NCI-H2196 (cell line): ENCODE data around the gene WDR1.

Experiments
- DNase-seq: peaks from one replicate; lab custom pipeline; 2025; ENCODE audit not compliant: unreplicated experiment; lab: John Stamatoyannopoulos, UW

The WDR1 gene

GRCh38 chr4:10085828-10086505 lies 30.6 kb downstream of the WDR1 start:
- DNase-seq, result no peak

DNA sequence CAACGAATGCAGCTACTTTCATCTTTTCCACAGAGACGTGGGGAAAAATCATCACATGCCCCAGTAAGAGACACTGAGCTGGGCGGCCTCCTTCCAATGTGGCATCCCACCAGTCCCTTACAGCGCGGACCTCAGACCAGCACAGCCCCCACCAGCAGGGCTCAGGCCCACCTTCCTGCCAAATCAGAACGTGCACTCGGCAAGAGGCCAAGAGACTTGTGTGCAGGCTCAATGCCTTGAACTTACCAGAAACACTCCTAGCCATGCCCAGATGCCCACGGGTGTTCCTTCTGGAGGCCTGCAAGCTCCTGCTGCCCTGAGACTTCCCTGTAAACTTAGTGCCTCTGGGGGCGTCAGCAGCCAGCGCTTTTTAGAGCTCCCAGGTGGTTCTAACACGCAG lies 31.2 kb downstream of the WDR1 start:
- DNase-seq, result no peak

- DNase-seq, result no peak
These were observed 31.8 kb downstream of the WDR1 start for GRCh38 chr4:10084651-10085358.

DNA sequence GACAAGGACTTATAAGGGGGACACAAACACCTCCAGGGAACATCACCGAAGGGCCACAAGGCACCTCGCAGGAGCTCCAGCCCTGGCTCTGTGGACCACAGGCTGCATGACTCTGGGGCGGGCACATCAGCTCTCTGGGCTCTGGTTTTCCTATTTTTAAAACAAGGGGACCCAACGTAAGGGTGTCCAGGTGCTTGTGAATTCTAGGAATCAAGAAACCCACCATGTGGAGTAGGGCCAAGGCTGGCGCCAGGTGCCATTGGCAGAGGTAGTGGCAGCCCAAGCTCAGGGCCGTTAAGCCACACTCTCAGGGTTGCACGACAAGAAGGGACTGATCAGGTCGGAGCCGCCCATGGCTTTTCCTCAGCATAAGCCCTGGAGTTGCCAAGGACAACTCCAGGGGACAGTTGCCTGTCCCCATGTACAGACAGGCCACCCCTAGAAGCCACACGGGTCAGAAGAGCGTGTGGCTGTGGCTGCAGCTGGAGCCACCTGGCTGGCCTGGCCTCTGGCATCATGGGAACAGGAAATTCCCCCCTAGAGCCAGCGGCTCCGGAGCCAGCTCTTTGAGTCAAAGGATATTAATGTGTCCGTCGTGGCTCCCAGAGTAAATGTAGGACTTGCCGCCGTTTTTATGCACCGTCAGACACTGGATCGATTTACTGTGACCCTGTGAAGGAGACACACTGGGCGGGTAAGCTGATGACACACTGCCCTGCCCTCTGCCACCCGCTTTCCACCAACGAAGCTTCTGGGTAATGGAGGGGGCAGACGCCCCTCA lies 32.5 kb downstream of the WDR1 start:
- no peak for DNase-seq

DNA sequence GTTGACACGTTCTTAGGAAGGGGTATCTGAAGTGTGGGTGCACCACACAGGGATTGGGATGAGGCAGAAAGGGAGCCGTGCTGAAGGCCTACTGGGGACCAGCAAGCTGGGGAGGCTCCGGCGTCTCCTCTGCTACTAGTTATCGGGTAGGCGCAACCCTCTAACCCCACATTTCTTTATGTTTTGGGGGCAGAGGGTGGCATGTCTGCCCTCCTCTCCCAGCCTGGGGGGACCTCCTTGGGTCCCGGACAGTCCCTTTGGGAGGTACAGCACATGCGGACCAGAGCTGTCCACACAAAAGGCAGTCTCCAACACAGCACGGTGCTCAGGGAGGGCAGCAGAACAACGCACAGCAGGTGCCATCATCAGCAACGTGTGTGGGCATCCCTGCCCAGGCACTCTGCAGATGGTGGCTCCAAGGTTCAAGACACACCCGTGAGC lies 33.2 kb downstream of the WDR1 start:
- no peak for DNase-seq

DNA sequence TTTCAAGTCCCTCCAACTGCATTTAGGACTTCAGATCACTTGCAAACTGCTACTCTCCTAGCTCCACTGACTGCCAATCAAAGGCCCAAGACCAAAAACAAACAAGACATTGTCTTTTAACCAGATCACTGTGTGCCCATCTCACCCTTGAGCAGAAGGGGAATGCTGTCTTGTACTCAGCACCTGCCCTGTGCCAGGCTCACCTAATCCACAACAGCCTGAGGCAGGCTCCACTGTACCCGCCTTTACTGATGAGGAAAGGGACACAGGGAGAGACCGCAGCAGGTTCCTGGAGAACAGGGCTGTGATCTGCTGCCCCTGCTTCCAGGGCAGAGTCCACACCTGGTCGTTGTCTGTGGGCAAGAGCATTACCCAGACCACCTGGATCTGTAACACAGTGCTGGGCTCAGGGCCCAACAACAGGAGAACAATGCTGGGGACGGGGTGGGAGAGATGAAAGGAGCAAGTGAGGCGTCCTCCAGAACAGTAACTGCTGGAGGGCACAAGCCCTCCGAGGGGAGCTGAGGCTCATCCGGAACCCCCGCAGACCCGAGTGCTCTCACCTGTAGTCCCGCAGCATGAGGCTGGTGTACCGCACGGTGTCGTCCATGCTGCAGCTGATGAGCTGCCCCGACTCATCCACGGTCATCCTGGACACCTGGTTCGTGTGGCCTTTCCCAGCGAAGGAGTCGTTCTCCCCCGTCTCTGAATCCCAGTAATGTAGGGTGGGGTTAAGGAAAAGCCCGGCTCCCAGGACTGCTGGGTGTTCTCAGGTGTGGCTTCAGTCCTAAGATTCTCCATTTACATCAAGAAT lies 33.9 kb downstream of the WDR1 start:
- no peak for DNase-seq

- no peak for DNase-seq
These were observed 34.6 kb downstream of the WDR1 start for GRCh38 chr4:10082047-10082446.

DNA sequence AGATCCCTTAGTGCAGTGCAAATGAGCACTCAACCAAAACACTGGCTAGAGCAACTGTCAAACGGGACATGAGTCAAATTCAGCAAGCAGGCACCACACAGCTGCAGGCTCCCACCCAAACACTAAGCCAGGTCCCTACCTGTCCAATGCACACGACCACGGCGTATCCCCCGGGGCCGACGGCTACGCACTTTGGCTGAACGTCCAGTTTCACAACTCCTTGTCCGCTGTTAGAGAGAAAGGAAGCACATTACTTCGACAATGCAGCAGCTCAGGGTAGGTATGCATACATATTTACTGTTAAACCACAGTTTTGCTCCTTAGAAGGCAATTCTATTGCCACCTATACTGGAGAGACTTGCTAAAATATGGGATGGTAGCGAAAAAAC lies 35.4 kb downstream of the WDR1 start:
- no peak for DNase-seq

DNA sequence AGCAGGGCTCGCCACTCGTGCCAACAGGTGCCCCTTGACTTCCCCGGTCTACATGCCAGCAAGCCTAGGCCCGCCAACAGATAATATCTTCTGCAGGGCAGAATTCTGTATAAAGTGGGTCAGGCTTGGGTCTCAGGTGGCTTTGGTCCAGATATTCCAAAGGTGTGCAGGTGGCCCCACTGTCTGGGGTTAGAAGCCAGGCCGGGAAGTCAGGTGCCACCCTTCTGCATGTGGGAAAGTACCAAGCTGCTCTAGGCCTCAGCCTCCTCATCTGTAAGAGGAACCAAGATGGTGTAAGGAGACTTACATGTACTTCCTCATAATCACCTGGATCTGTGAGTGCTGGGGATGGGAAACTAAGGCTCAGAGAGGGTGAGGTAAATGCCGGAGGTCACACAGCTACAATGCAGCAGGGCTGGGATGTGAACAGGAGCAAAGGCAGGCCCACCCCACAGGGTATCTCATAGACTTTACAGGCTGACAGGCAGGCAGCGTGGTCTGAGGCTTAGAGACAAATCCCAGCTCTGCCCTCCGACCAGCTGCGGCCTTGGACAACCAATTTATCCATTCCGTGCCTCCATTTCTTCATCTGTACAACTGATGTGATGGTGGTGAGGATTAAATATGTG lies 35.9 kb downstream of the WDR1 start:
- no peak for DNase-seq

- DNase-seq, result peak; percentile 36
These were observed 36.5 kb downstream of the WDR1 start for GRCh38 chr4:10079912-10080588.

GRCh38 chr4:10079256-10079655 lies 37.3 kb downstream of the WDR1 start:
- DNase-seq, result no peak

DNA sequence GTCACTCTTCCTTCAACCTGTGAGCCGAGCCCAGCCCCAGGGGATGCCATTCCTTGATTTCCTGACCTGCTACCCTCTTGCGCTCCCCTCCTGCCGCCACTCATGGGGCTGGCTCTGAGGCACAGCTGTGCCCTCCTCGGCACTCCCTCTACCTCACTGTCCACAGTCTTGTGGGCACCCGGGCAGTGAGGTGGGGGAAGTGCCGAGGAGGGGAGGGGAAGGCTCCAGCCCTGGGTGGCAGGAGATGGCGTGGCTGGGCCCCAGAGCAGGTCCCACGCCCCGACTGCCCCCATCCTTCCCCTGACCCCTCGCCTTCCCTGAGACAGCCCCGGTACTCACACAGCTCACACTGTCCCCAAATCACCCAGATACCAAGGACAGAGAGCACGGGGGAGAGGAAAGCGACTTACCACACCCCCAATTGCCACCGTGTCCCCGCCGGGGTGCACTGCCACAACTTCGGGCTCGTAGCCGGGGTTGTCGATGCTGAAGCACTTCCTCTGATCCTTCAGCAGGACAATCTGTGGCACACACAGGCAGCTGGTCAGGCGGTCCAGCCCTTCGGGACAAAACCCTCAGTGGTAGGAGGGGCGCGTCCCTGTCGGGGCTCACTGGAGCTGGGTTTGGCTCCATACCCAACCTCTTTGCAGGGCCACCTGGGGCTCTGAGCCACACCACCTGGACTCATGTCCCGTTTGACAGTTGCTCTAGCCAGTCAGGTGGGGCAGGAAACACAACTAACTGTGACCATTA lies 37.9 kb downstream of the WDR1 start:
- DNase-seq, result no peak

DNA sequence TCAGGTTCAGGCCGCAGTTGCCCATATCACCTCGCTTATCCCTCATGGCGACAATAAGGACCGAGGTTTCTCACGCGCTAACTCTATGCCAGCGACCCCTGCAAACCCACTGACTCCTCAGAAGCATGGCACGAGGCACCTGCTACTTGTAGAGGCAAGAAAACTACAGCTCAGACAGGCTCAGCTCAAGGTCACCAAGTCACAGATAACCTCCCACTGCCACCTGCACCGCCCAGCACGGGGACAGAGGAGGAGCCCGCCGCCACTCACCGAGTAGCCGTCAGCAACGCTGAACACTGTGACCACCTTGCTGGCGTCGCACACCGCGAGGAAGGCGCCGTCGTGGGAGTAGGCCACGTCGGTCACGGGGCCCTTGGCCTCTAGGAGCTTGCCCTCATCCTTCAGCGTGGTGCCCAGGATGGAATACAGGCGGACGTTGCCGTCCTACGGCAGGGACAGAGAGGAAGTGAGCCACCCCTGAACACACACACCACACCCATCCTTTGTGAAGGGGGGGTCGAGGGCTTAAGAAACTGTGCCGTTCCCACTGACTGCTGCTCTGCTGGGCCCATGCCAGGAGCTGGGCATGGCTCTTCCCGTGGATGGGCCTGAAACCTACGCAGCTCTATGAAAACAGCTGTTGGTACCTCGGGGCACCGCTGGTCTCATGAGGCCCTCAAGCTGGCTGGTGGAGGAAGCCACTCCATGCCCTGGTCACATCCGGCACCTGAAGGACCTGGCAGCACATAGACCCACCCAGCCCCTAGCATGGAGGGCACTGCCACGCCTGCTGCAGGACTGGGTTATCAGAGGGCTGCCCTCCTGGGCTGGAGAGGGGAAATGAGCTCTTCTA lies 38.9 kb downstream of the WDR1 start:
- DNase-seq, result no peak

DNA sequence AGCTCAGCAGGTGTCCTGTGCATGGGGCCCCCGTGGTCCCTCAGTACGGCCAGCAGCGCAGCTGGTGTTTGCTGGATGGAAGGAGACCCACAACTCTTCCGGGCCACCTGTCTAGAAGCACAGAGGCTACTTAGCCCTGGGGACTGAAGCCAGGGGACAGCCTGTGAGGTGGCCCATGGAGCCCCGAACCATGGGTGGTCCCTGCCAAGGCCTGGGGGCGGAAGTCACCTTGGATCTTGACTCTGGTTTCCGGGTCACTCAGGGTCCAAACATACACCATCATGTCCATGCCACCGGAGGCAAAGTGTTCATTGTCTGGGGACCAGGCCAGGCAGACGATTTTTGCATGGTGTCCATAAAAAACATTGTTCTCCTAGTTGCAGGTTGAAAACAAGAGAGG lies 39.5 kb downstream of the WDR1 start:
- no peak for DNase-seq

DNA sequence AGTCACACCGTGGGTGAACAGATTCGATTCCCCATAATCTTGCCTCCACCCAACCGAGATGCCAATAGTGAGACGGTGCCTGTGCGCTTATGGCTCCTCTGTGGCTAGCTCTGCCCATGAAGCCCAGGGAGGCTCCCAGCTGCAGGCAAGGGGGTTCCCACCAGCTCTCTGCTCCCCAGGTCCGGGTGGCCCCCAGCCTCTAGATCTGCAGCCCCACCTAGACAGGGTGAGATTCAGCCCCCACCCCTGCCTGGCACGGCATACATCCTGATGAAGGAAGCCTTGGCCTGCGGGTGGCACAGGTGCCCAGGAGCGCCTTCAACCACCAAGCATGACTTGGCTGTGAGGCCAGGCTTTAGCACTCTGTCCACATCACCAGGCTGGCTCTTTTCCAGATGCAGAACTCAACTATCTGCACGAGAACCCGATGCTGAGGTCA lies 40.6 kb downstream of the WDR1 start:
- no peak for DNase-seq

- no peak for DNase-seq
These were observed 41.3 kb downstream of the WDR1 start for GRCh38 chr4:10075158-10075863.

DNA sequence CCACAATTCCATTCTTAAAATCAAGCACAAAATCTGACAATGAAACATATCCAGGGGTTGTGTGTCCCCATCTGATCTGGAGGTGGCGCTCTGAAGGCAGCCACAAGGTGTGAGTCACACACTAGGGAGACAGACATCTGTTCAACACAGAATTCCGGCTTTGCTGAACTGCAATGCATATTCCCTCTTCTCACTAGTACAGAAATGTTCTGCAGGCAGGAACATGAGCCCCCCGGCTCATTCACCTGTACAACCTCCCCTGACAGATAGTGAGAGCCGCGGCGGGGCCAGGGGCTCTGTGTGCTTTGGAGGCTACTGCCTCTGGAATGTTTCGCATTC lies 41.9 kb downstream of the WDR1 start:
- peak; percentile 14 for DNase-seq
